ENCODE measurements around the gene RNF224. TPM values are rescaled to one million over a fixed set of nuclear protein-coding genes. Genes with fewer than 3 reads are reported as not detected.

Gene RNF224
- total and polyA plus RNA-seq, 2 of the 13 experiments (the other 11 are each of a cell fraction or from before 2014, with no cell fraction given): 0.09 TPM; not detected in 1

DNA sequence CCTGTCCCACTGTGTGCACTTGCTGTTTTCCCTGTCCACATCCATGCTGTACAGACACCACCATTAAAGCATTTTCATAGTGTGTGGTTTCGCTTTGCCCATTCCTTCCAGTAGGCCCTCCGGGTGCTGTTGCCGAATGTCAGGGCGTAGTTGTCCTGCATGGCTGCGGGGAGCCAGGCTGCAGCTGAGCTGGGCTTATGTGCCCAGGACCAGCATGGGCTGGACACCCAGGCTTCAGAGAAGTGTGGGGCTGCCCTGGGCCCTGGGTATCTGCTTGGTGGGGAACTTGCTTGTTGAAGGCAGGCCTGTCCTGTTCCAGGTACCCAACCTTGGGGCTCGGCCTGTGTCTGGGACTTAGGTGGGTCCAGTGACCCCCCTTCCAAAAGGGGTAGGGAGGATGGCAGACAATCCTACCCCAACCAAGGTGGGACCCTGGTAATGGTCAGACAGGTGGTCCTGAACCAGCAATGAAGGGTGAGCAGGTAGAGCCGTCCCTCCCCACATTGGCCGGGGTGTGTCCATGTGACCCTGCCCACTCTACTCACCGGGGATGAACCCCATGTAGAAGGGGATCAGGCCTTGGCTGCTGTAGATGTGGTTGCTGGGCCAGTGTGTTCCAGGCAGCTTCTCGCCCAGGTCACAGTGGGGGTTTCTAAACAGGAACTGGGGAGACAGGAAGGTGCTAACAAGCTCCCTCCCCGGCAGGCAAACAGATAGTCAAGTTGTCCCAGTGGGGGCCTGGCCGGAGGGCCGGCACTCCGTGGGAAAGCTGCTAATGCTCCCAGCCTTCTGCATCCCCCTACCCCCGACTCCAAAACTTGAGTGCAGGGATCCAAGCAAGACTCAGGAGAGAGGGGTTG lies 16.6 kb downstream of the RNF224 start (continued):
- TF ChIP-seq, protein P1, sequence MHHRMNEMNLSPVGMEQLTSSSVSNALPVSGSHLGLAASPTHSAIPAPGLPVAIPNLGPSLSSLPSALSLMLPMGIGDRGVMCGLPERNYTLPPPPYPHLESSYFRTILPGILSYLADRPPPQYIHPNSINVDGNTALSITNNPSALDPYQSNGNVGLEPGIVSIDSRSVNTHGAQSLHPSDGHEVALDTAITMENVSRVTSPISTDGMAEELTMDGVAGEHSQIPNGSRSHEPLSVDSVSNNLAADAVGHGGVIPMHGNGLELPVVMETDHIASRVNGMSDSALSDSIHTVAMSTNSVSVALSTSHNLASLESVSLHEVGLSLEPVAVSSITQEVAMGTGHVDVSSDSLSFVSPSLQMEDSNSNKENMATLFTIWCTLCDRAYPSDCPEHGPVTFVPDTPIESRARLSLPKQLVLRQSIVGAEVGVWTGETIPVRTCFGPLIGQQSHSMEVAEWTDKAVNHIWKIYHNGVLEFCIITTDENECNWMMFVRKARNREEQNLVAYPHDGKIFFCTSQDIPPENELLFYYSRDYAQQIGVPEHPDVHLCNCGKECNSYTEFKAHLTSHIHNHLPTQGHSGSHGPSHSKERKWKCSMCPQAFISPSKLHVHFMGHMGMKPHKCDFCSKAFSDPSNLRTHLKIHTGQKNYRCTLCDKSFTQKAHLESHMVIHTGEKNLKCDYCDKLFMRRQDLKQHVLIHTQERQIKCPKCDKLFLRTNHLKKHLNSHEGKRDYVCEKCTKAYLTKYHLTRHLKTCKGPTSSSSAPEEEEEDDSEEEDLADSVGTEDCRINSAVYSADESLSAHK (CRISPR knock-in tag; IDR thresholded peaks at IDR 0.05; ENCODE audit: borderline replicate concordance): no peak
- no peak for TF ChIP-seq ZNF33B (CRISPR knock-in tag; IDR thresholded peaks at IDR 0.05)
- TF ChIP-seq, protein P2, sequence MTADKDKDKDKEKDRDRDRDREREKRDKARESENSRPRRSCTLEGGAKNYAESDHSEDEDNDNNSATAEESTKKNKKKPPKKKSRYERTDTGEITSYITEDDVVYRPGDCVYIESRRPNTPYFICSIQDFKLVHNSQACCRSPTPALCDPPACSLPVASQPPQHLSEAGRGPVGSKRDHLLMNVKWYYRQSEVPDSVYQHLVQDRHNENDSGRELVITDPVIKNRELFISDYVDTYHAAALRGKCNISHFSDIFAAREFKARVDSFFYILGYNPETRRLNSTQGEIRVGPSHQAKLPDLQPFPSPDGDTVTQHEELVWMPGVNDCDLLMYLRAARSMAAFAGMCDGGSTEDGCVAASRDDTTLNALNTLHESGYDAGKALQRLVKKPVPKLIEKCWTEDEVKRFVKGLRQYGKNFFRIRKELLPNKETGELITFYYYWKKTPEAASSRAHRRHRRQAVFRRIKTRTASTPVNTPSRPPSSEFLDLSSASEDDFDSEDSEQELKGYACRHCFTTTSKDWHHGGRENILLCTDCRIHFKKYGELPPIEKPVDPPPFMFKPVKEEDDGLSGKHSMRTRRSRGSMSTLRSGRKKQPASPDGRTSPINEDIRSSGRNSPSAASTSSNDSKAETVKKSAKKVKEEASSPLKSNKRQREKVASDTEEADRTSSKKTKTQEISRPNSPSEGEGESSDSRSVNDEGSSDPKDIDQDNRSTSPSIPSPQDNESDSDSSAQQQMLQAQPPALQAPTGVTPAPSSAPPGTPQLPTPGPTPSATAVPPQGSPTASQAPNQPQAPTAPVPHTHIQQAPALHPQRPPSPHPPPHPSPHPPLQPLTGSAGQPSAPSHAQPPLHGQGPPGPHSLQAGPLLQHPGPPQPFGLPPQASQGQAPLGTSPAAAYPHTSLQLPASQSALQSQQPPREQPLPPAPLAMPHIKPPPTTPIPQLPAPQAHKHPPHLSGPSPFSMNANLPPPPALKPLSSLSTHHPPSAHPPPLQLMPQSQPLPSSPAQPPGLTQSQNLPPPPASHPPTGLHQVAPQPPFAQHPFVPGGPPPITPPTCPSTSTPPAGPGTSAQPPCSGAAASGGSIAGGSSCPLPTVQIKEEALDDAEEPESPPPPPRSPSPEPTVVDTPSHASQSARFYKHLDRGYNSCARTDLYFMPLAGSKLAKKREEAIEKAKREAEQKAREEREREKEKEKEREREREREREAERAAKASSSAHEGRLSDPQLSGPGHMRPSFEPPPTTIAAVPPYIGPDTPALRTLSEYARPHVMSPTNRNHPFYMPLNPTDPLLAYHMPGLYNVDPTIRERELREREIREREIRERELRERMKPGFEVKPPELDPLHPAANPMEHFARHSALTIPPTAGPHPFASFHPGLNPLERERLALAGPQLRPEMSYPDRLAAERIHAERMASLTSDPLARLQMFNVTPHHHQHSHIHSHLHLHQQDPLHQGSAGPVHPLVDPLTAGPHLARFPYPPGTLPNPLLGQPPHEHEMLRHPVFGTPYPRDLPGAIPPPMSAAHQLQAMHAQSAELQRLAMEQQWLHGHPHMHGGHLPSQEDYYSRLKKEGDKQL (CRISPR knock-in tag; IDR thresholded peaks at IDR 0.05; ENCODE audit: low read depth): no peak
- TF ChIP-seq POLR2A (IDR thresholded peaks at IDR 0.05; ENCODE audit: insufficient read depth in 1 of 2, low read depth in 2 of 2, low read length in 2 of 2): peak in 1 of 2 experiments; percentile 60; a peak in 2 of 4 replicates
- TF ChIP-seq, protein P3, sequence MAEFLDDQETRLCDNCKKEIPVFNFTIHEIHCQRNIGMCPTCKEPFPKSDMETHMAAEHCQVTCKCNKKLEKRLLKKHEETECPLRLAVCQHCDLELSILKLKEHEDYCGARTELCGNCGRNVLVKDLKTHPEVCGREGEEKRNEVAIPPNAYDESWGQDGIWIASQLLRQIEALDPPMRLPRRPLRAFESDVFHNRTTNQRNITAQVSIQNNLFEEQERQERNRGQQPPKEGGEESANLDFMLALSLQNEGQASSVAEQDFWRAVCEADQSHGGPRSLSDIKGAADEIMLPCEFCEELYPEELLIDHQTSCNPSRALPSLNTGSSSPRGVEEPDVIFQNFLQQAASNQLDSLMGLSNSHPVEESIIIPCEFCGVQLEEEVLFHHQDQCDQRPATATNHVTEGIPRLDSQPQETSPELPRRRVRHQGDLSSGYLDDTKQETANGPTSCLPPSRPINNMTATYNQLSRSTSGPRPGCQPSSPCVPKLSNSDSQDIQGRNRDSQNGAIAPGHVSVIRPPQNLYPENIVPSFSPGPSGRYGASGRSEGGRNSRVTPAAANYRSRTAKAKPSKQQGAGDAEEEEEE (CRISPR knock-in tag; IDR thresholded peaks at IDR 0.05; ENCODE audit: borderline replicate concordance): no peak
- no peak for TF ChIP-seq ZNF468 (CRISPR knock-in tag; IDR thresholded peaks at IDR 0.05)
- TF ChIP-seq ZSCAN31 (CRISPR knock-in tag; IDR thresholded peaks at IDR 0.05; ENCODE audit: low read depth): no peak
- no peak for TF ChIP-seq SNAPC2 (CRISPR knock-in tag; IDR thresholded peaks at IDR 0.05)
- TF ChIP-seq ZNF230 (CRISPR knock-in tag; IDR thresholded peaks at IDR 0.05): no peak
- TF ChIP-seq SIN3A (IDR thresholded peaks at IDR 0.05; ENCODE audit: borderline replicate concordance, low read depth, low read length): 0 out of 2 replicates have a peak, but pooled peaks have one; percentile 14
- no peak for TF ChIP-seq SOX6 (IDR thresholded peaks at IDR 0.05)
- no peak for TF ChIP-seq SOX6 (CRISPR knock-in tag; IDR thresholded peaks at IDR 0.05)
- no peak for TF ChIP-seq GZF1 (CRISPR knock-in tag; IDR thresholded peaks at IDR 0.05)
- no peak for TF ChIP-seq ZBTB20 (CRISPR knock-in tag; IDR thresholded peaks at IDR 0.05; ENCODE audit: borderline replicate concordance, low read depth)
- TF ChIP-seq, protein P4, sequence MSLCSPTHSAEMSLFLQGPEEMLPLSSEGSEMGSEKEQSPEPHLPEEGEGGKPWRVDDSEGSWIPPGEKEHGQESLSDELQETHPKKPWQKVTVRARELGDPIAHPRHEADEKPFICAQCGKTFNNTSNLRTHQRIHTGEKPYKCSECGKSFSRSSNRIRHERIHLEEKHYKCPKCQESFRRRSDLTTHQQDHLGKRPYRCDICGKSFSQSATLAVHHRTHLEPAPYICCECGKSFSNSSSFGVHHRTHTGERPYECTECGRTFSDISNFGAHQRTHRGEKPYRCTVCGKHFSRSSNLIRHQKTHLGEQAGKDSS (CRISPR knock-in tag; IDR thresholded peaks at IDR 0.05; ENCODE audit: borderline replicate concordance, low read depth): no peak; the same call in 1 of the 2 replicates
- no peak for TF ChIP-seq THAP11 (CRISPR knock-in tag; IDR thresholded peaks at IDR 0.05)
- TF ChIP-seq ZNF589 (CRISPR knock-in tag; conservative IDR thresholded peaks at IDR 0.05): 0 out of 2 replicates have a peak, but pooled peaks have one; percentile 36
